GM18502 (cell line): Measurements from ENCODE around the gene PSME2.

Experiments
- ATAC-seq: cut with Tn5 transposase; IDR thresholded peaks from one replicate; pipeline ENCODE4 v1.9.1; 2021; ENCODE audit warnings: mild to moderate bottlenecking; ENCODE audit not compliant: unreplicated experiment, poor library complexity

The PSME2 gene

DNA sequence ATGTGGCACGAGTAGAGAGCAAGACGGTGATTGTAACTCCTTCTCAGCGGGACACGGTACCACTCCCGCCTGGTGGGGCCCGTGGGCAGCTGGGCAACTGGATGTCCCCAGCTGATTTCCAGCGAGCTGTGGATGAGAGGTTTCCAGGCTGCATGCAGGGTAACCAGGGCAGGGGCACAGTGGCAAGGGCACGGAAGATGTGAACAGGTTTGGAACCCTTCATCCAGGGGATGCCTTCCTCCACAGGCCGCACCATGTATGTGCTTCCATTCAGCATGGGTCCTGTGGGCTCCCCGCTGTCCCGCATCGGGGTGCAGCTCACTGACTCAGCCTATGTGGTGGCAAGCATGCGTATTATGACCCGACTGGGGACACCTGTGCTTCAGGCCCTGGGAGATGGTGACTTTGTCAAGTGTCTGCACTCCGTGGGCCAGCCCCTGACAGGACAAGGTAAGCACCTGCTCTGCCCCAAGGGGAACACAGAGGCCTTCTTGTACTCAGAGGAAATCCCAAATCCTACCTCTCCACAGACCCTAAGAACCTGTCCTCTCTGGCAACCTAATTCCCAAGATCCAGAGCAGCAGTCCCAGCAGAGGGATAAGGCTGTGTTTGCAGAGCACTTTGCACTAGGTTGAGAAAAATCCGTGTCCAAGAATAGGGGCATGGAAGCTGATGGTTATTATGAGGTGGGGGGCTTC lies 48.0 kb downstream of the PSME2 start:
- ATAC-seq, result no peak

DNA sequence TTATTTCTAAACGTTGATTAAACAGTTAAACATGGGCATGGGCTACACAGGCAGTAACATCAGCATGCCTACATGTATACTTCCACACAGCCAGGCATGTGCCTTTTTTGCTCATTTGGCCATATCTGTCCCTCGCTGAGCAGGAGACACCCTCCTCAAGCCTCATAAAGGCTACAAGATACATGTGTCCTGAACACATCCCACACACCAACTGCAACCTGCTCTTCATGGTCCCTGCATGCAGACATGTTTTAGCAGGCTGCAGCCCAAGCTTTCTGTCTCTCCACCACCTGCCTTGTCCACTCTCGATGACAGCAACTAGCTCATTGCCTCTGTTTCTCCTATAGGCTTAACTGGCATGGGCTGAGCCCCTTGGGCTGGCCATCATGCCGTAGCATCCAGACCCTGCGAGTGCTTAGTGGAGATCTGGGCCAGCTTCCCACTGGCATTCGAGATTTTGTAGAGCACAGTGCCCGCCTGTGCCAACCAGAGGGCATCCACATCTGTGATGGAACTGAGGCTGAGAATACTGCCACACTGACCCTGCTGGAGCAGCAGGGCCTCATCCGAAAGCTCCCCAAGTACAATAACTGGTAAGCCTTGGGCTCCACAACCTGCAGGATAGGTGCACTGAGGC lies 49.7 kb downstream of the PSME2 start:
- ATAC-seq, result no peak

DNA sequence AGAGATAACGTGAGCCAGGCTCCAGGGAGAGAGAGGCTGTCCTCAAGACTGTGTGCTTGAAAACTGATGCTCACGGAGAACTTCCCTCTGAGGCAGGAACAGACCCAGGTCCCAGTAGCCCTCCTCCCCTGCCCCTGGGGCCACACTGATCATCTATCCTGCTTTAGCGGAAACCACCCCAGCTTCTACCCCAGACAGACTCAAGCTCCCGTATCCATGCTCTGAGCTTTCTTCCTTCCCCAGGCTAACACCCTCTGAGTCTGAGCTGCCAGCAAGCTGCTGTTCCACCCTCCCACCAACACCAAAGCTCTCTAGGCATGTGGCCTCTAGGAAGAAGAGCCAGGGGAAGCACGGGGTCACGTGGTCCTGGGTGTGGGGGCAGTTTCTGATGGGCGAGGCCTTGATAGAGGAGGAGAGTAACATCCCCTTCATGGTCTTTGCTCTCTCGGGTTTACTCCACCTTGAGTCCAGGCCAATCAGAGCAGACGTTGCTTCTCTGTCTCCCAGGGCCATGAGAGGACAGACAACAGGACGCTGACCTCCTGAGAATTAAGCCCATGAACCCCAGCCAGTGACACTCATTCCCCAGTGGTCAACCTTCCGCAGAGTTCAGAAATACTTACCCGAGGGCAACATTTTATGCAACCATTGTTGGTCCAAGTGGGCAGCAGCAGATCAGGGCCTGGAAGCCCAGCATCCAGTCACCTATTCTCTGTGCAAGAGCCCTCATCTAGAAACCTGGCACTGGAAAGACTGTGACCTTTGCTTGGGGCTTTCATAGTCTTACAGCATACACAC lies 50.9 kb downstream of the PSME2 start:
- ATAC-seq, result peak; percentile 71

DNA sequence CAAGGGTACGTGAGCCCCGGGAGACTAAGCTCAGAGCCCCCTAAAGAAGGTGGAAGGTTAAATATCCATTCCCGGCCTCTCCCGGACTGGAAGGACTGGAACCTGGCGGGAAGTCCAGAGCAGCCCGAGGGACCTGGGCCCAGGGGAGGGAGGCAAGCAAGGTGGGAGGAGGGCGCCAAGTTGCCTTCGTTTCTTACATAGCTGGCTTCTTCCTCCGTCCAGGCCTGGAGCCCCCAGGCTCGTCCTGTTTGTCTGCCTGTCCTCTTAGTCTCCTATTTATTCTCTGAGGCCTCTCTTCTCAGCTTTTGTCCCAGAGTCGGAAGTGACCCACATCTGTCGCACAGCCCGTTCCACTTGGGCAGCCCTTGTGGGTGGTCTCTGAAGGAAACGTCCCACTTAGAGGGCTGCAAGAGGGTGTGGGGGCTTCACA lies 51.6 kb downstream of the PSME2 start:
- peak; percentile 0 for ATAC-seq

DNA sequence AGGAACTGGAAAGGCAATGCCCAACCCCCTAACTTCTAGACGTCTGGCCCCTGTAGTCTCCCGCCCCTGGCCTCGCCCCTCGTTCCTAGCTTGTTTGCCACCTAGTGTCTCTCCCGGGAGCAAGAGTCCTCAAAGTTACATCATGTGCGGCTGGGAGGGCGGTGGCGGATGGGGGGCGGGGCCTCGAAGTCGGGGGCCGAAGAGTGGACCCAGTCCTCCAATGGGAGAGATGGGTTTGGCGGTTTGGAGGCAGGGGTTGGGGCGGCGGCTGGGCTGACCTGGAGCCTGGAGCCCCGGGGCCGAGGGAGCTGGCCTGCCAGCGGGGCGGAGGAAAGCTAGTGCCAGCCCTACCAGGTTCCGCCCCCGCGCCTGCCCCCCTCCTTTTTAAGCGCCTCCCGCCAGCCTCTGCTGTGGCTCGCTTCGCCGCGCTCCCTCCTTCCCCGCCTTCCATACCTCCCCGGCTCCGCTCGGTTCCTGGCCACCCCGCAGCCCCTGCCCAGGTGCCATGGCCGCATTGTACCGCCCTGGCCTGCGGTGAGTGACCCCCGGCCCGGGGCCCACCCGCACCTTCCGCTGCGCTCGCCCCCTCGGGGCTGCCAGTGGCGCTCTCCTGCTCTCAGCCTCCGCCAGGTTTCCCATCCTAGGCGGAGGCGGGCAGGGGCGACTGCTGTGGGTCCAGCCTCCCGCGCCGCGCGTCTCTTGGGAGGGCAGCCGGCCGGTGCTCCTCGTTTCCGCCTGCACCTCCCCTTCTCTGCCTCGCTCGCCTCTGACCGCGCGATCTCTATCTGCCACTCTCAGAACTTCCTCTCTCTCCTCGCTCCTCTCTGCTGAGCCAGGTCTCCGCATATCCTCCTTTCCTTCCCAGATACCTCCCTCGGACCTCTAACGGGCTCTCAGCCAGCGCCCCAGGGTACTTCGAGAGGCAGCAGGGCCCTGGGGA lies 52.2 kb downstream of the PSME2 start, which contains the start of gene PCK2:
Gene PCK2, plus strand, starts transcription at position 411 of the 940 bp plus-strand sequence. Its CDS starts 95 bp downstream, at position 506.
- ATAC-seq, result peak; percentile 47
